AG09319 (cell line): Measurements from ENCODE around the gene TCERG1.

Experiments used
- DNase-seq: peaks from one replicate; pipeline ENCODE4 v3.0.0-alpha.2; 2010; ENCODE audit warnings: low read depth; ENCODE audit errors: extremely low read depth
- CTCF ChIP-seq: IDR thresholded peaks from 2 replicates; pipeline ENCODE4 v1.5.1; 2011; ENCODE audit warnings: low read depth, mild to moderate bottlenecking, inconsistent platforms, low read length, moderate library complexity

TCERG1 gene

GRCh38 chr5:146475190-146475780, 28.2 kb downstream of the TCERG1 start:
- DNase-seq: no peak
- TF ChIP-seq CTCF: peak; percentile 10; the same call in 1 of the 2 replicates

- no peak for DNase-seq
- no peak for TF ChIP-seq CTCF
These were observed 28.8 kb downstream of the TCERG1 start for GRCh38 chr5:146475906-146476305.

- DNase-seq: no peak
- no peak for TF ChIP-seq CTCF
These were observed 35.6 kb downstream of the TCERG1 start for GRCh38 chr5:146482775-146483174.

- no peak for DNase-seq
- TF ChIP-seq CTCF: no peak
These were observed 37.7 kb downstream of the TCERG1 start for GRCh38 chr5:146484714-146485391.

GRCh38 chr5:146490089-146490843, 43.1 kb downstream of the TCERG1 start:
- DNase-seq: no peak

GRCh38 chr5:146494656-146495055, 47.5 kb downstream of the TCERG1 start:
- TF ChIP-seq CTCF: no peak
- DNase-seq: no peak

More at GRCh38 chr5:146490089-146490843, 43.1 kb downstream of the TCERG1 start:
- no peak for TF ChIP-seq CTCF

GRCh38 chr5:146499680-146500079, 52.5 kb downstream of the TCERG1 start:
- DNase-seq: no peak
- TF ChIP-seq CTCF: no peak
